ENCODE measurements around the gene NOTCH1.

GRCh38 chr9:136550439-136551289, 4.8 kb upstream of the NOTCH1 start:
- TF ChIP-seq CTCF (IDR thresholded peaks at IDR 0.05; ENCODE audit: insufficient read depth, low read length, poor library complexity, severe bottlenecking) (no peak), EZH2phosphoT487 (conservative IDR thresholded peaks at IDR 0.05; ENCODE audit: low read length) (no peak)
